Cardiac muscle cell (in vitro differentiated cells and primary cell): ENCODE results near the gene LGR6. TPM values are rescaled to one million over a fixed set of nuclear protein-coding genes. Genes with fewer than 3 reads are reported as not detected.
"Not testable (repeated sequence)": the region's sequence is repeated elsewhere in the genome, so short reads cannot be mapped to it uniquely, and the experiment has no call there.

Source experiments
- DNase-seq, 2 donors: peaks; one replicate each; pipeline versions ENCODE4 v3.0.0 to v3.0.0-alpha.2; 2010 to 2017; ENCODE audit warnings: low read depth in 1 of 2, low spot score in 1 of 2
- H3K27ac ChIP-seq: fragments of 200-600 bp; sonication (generic); 2 replicates; pipeline ENCODE4 v1.5.1; 2016
- H3K27me3 ChIP-seq: fragments of 200-600 bp; sonication (generic); 2 replicates; pipeline ENCODE4 v1.6.0; 2016; ENCODE audit warnings: control low read depth
- H3K36me3 ChIP-seq: fragments of 200-600 bp; sonication (generic); 2 replicates; pipeline ENCODE4 v1.5.1; 2016; ENCODE audit warnings: control low read depth
- H3K4me1 ChIP-seq: fragments of 200-600 bp; sonication (generic); 2 replicates; pipeline ENCODE4 v1.8.1; 2017; ENCODE audit warnings: low read depth, mild to moderate bottlenecking, mixed run types
- H3K4me3 ChIP-seq: fragments of 200-600 bp; sonication (generic); 2 replicates; pipeline ENCODE4 v1.5.1; 2016; ENCODE audit warnings: mild to moderate bottlenecking
- H3K9me3 ChIP-seq: fragments of 200-600 bp; sonication (generic); 2 replicates; pipeline ENCODE4 v1.5.1; 2017; ENCODE audit warnings: low read depth, mild to moderate bottlenecking, control low read depth
- polyA plus RNA-seq: library from polyadenylated mRNA; unstranded; fragments of >200 nt; fragmentation: Nextera tagmentation; extraction: Ambion mirVana; gene quantifications from 2 replicates; pipeline ENCODE4 v1.2.1, GENCODE V29; 2016
- total RNA-seq: library from RNA; depleted of rRNA; stranded (reverse); fragments of >200 nt; gene quantifications from 2 replicates; pipeline ENCODE4 v1.2.3, GENCODE V29; 2016
- TF ChIP-seq, protein P1 (sequence below): IDR thresholded peaks from 2 replicates; pipeline ENCODE4 v1.5.1; 2012; ENCODE audit warnings: low read depth, mild to moderate bottlenecking, low read length

The LGR6 gene
- total and polyA plus RNA-seq, 2 experiments from 2014 or later, result 0.16 TPM; not detected in 1

DNA sequence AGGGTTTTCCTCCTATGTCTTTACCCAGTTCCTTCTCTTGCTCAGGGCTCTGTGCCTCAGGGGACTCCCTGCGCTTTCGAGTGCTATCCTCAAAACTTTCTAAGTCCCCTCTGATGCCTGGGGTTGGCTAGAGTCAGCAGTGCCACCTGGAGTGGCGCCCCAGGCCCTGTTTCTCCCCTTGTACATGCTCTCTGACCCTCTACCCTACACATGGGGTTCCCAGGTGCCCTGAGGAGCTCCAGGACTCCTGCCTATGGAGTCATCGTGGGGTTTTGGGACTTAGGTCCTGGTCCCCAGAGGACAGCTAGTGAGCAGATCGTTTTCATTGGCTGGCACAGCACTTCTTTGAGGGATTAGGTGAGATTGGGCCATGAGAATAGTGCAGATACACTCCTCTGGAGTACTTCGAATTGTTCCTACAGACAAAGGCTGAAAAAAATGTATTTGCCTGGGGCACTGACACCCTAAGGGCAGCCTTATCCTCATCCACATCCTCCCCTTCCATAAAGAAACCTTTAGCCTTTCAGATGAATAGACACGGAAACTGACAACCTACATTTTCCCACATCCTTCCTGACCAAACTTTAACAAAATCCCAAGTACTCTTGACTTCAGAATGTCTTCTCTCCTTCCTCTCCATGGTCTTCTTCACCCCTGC is 41.5 kb downstream of the LGR6 start:
- TF ChIP-seq, protein P1, sequence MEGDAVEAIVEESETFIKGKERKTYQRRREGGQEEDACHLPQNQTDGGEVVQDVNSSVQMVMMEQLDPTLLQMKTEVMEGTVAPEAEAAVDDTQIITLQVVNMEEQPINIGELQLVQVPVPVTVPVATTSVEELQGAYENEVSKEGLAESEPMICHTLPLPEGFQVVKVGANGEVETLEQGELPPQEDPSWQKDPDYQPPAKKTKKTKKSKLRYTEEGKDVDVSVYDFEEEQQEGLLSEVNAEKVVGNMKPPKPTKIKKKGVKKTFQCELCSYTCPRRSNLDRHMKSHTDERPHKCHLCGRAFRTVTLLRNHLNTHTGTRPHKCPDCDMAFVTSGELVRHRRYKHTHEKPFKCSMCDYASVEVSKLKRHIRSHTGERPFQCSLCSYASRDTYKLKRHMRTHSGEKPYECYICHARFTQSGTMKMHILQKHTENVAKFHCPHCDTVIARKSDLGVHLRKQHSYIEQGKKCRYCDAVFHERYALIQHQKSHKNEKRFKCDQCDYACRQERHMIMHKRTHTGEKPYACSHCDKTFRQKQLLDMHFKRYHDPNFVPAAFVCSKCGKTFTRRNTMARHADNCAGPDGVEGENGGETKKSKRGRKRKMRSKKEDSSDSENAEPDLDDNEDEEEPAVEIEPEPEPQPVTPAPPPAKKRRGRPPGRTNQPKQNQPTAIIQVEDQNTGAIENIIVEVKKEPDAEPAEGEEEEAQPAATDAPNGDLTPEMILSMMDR, result no peak
- H3K27me3 ChIP-seq, result no peaks in the 10 kb centered on the region
- no peaks in the 10 kb centered on the region for H3K9me3 ChIP-seq
- no peak for DNase-seq
- H3K4me3 ChIP-seq, result no peak overlapping the region
- H3K27ac ChIP-seq, result no peak overlapping the region
- H3K36me3 ChIP-seq, result no peaks in the 10 kb centered on the region
- no peaks in the 10 kb centered on the region for H3K4me1 ChIP-seq

- no peak overlapping the region for H3K27ac ChIP-seq
- no peaks in the 10 kb centered on the region for H3K4me1 ChIP-seq
- DNase-seq, result peak; percentile 71 to 91
- H3K36me3 ChIP-seq, result no peaks in the 10 kb centered on the region
- no peak overlapping the region for H3K4me3 ChIP-seq
- H3K27me3 ChIP-seq, result no peaks in the 10 kb centered on the region
- TF ChIP-seq, protein P1, result peak; percentile 97
- no peaks in the 10 kb centered on the region for H3K9me3 ChIP-seq
These were observed 42.5 kb downstream of the LGR6 start for GRCh38 chr1:202235856-202236837.

GRCh38 chr1:202237052-202237451 is 43.5 kb downstream of the LGR6 start:
- H3K27me3 ChIP-seq, result no peaks in the 10 kb centered on the region
- no peak overlapping the region for H3K27ac ChIP-seq
- no peaks in the 10 kb centered on the region for H3K4me1 ChIP-seq
- no peak overlapping the region for H3K4me3 ChIP-seq
- no peaks in the 10 kb centered on the region for H3K36me3 ChIP-seq
- peak; percentile 36 to 75 for DNase-seq
- TF ChIP-seq, protein P1, result peak; percentile 60
- H3K9me3 ChIP-seq, result no peaks in the 10 kb centered on the region

- TF ChIP-seq, protein P1, result no peak
- H3K9me3 ChIP-seq, result no peaks in the 10 kb centered on the region
- H3K27ac ChIP-seq, result no peak overlapping the region
- no peaks in the 10 kb centered on the region for H3K36me3 ChIP-seq
- H3K27me3 ChIP-seq, result no peaks in the 10 kb centered on the region
- DNase-seq, result no peak
- H3K4me1 ChIP-seq, result no peaks in the 10 kb centered on the region
- no peak overlapping the region for H3K4me3 ChIP-seq
These were observed 45.3 kb downstream of the LGR6 start for GRCh38 chr1:202238914-202239313.

GRCh38 chr1:202240226-202240625 is 46.6 kb downstream of the LGR6 start:
- not testable (repeated sequence) for H3K27me3 ChIP-seq, H3K4me3 ChIP-seq, H3K4me1 ChIP-seq, DNase-seq, H3K27ac ChIP-seq, H3K9me3 ChIP-seq, H3K36me3 ChIP-seq

- Histone ChIP-seq H3K27me3 (no peaks in the 10 kb centered on the region), H3K4me3 (no peak overlapping the region), H3K4me1 (no peaks in the 10 kb centered on the region), H3K36me3 (no peaks in the 10 kb centered on the region), H3K27ac (no peak overlapping the region), H3K9me3 (no peaks in the 10 kb centered on the region)
- TF ChIP-seq, protein P1, result no peak
- no peak for DNase-seq
These were observed 47.4 kb downstream of the LGR6 start for GRCh38 chr1:202240956-202241355.
